ENCODE data around the gene FMO2.
A peak's percentile ranks its signal among the peaks of the same experiment; 100 is the strongest.
"Not testable (repeated sequence)": the region's sequence is repeated elsewhere in the genome, so short reads cannot be mapped to it uniquely, and the experiment has no call there.

GRCh38 chr1:171224257-171224656, 39.2 kb downstream of the FMO2 start:
- TF ChIP-seq, protein P1, sequence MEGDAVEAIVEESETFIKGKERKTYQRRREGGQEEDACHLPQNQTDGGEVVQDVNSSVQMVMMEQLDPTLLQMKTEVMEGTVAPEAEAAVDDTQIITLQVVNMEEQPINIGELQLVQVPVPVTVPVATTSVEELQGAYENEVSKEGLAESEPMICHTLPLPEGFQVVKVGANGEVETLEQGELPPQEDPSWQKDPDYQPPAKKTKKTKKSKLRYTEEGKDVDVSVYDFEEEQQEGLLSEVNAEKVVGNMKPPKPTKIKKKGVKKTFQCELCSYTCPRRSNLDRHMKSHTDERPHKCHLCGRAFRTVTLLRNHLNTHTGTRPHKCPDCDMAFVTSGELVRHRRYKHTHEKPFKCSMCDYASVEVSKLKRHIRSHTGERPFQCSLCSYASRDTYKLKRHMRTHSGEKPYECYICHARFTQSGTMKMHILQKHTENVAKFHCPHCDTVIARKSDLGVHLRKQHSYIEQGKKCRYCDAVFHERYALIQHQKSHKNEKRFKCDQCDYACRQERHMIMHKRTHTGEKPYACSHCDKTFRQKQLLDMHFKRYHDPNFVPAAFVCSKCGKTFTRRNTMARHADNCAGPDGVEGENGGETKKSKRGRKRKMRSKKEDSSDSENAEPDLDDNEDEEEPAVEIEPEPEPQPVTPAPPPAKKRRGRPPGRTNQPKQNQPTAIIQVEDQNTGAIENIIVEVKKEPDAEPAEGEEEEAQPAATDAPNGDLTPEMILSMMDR (IDR thresholded peaks at IDR 0.05): not testable (repeated sequence)
- TF ChIP-seq POLR2A (IDR thresholded peaks at IDR 0.05): not testable (repeated sequence)
- peak in 1 of 2 donors; percentile 37 for TF ChIP-seq POLR2AphosphoS5 (IDR thresholded peaks at IDR 0.05; ENCODE audit: insufficient read depth in 1 of 2, low read depth in 1 of 2)

Data from vagina (tissue), 2 donors.